Panc1 (cell line): Measurements from ENCODE around the gene JMJD4. TPM values are rescaled to one million over a fixed set of nuclear protein-coding genes. Genes with fewer than 3 reads are reported as not detected.

Source experiments
- ATAC-seq: fragments of 200-7000 bp; cut with Tn5 transposase; 2 replicates; pipeline ENCODE4 v1.9.1; 2020; ENCODE audit warnings: mild to moderate bottlenecking, moderate library complexity
- BruUV-seq: library from RNA; stranded (reverse); fragments of 400-500 nt; replicated peaks from 2 replicates; lab custom pipeline; 2021; lab: Mats Ljungman, UMichigan
- CTCF ChIA-PET: fragments of 300-600 bp; sonication (Branson Sonifier 250); formaldehyde crosslinking; loops from one replicate; lab custom pipeline; 2022; ENCODE audit warnings: antibody characterized with exemption; lab: Charles Lee
- POLR2A ChIA-PET: fragments of 300-600 bp; sonication (Branson Sonifier 250); formaldehyde crosslinking; loops from one replicate; lab custom pipeline; 2022; ENCODE audit warnings: antibody characterized with exemption; lab: Charles Lee
- DNase-seq: peaks from one replicate; pipeline ENCODE4 v3.0.0-alpha.2; 2010; ENCODE audit warnings: low read depth, low spot score
- H3K27ac ChIP-seq: 2 replicates; pipeline ENCODE4 v1.5.1; 2011; ENCODE audit warnings: mild to moderate bottlenecking, low read length, inconsistent platforms
- H3K27me3 ChIP-seq: fragments of 200-500 bp; sonication (Bioruptor generic); 2 replicates; pipeline ENCODE4 v1.6.0; 2014; ENCODE audit warnings: low read length, inconsistent platforms; ENCODE audit not compliant: control insufficient read depth, insufficient read depth
- H3K36me3 ChIP-seq: fragments of 200-500 bp; sonication (Bioruptor generic); 2 replicates; pipeline ENCODE4 v1.5.1; 2014; ENCODE audit warnings: inconsistent platforms, mild to moderate bottlenecking, low read length, moderate library complexity; ENCODE audit not compliant: control insufficient read depth, insufficient read depth
- H3K4me1 ChIP-seq: 2 replicates; pipeline ENCODE4 v1.5.1; 2011; ENCODE audit warnings: inconsistent platforms, mild to moderate bottlenecking, low read length, moderate library complexity; ENCODE audit not compliant: control insufficient read depth, insufficient read depth
- H3K4me3 ChIP-seq, 2 experiments: 2 replicates each; pipeline ENCODE4 v1.5.1; 2011 to 2012; ENCODE audit warnings: low read depth in 2 of 2, low read length in 2 of 2, mild to moderate bottlenecking in 2 of 2, inconsistent platforms in 1 of 2, moderate library complexity in 1 of 2
- H3K9me3 ChIP-seq: fragments of 200-500 bp; sonication (Bioruptor generic); 2 replicates; pipeline ENCODE4 v1.5.1; 2014; ENCODE audit warnings: low read depth, mild to moderate bottlenecking, inconsistent platforms, low read length, moderate library complexity; ENCODE audit not compliant: control insufficient read depth, insufficient read depth
- CTCF ChIP-seq: fragments of 450-650 bp; IDR thresholded peaks from 2 replicates; pipeline ENCODE4 v1.5.1; 2017; ENCODE audit warnings: mild to moderate bottlenecking
- POLR2AphosphoS5 ChIP-seq: IDR thresholded peaks from 2 replicates; pipeline ENCODE4 v1.6.1; 2012; ENCODE audit warnings: mild to moderate bottlenecking, low read depth, low read length, moderate library complexity
- REST ChIP-seq, 2 experiments: IDR thresholded peaks; 2 replicates each; pipeline ENCODE4 v1.6.1; 2011 to 2012; ENCODE audit warnings: low read depth in 2 of 2, control low read depth in 1 of 2, low read length in 1 of 2, mild to moderate bottlenecking in 1 of 2, moderate library complexity in 1 of 2; ENCODE audit not compliant: insufficient read depth in 1 of 2
- SIN3A ChIP-seq: IDR thresholded peaks from 2 replicates; pipeline ENCODE4 v1.6.1; 2012; ENCODE audit warnings: low read depth, mild to moderate bottlenecking, low read length, moderate library complexity, borderline replicate concordance; ENCODE audit not compliant: insufficient read depth
- TCF7L2 ChIP-seq: IDR thresholded peaks from 2 replicates; pipeline ENCODE4 v1.6.1; 2011; ENCODE audit warnings: mild to moderate bottlenecking, low read depth, low read length, inconsistent platforms
- in situ Hi-C: cut with HindIII; loops from 2 replicates; pipeline ENCODE4 v1.10.0; 2016; ENCODE audit warnings: low sequenced_read_pairs, low pct_unique_long_range_greater_than_20kb
- intact Hi-C: fragments of 100-400 bp; cut with micrococcal nuclease; formaldehyde crosslinking; loops from one replicate; pipeline ENCODE4 v1.10.0; 2022; ENCODE audit not compliant: unreplicated experiment
- total RNA-seq: library from RNA; stranded (reverse); gene quantifications from one replicate; pipeline ENCODE4 v1.2.1, GENCODE V29; 2021; ENCODE audit not compliant: unreplicated experiment

Gene JMJD4
- total RNA-seq, 1 experiment from 2014 or later = 27.7 TPM

GRCh38 chr1:227729881-227730629 is 5.0 kb downstream of the JMJD4 start:
- POLR2A ChIA-PET = interaction anchor here (0.7 kb wide), 1 partner anchor 310 kb away, joined by 5 read pairs; no protein-coding TSS in a partner anchor
- no peaks in the 10 kb centered on the region for H3K9me3 ChIP-seq
- no peak overlapping the region for H3K4me3 ChIP-seq
- DNase-seq (no peak), ATAC-seq (peak; percentile 37)
- H3K27ac ChIP-seq = no peak overlapping the region; the same call in 1 of the 2 replicates
- in situ Hi-C loops = no loop called here
- TF ChIP-seq TCF7L2 (no peak), CTCF (peak; percentile 90), POLR2AphosphoS5 (no peak), REST (IDR thresholded peaks at IDR 0.05; ENCODE audit: insufficient read depth in 1 of 2, low read depth in 2 of 2, low read length in 1 of 2) (no peak), SIN3A (no peak; the same call in 1 of the 2 replicates)
- peaks cover 36% of the 10 kb centered on the region for H3K4me1 ChIP-seq
- CTCF ChIA-PET = interaction anchor here (0.7 kb wide), 1 partner anchor 80 kb away, joined by 3 read pairs; no protein-coding TSS in a partner anchor
- intact Hi-C loops = no loop called here
- BruUV-seq = no TSS peak
- peaks cover 3% of the 10 kb centered on the region; the same call in 1 of the 2 replicates for H3K36me3 ChIP-seq
- no peaks in the 10 kb centered on the region for H3K27me3 ChIP-seq

- BruUV-seq = no TSS peak
- in situ Hi-C loops (no loop called here), intact Hi-C loops (no loop called here)
- peak overlapping the region; percentile 83 for H3K27ac ChIP-seq
- POLR2A ChIA-PET = no interaction called here
- peaks cover 36% of the 10 kb centered on the region for H3K4me1 ChIP-seq
- H3K36me3 ChIP-seq = peaks cover under 1% of the 10 kb centered on the region; the same call in 1 of the 2 replicates
- peak overlapping the region; percentile 65 to 80 for H3K4me3 ChIP-seq
- ATAC-seq (peak; percentile 7), DNase-seq (no peak)
- H3K9me3 ChIP-seq = no peaks in the 10 kb centered on the region
- TF ChIP-seq SIN3A (peak; percentile 61; the same call in 1 of the 2 replicates), POLR2AphosphoS5 (no peak; the same call in none of the 2 replicates)
- CTCF ChIA-PET = no interaction called here
- no peaks in the 10 kb centered on the region for H3K27me3 ChIP-seq
Observed at GRCh38 chr1:227729144-227729880, 5.8 kb downstream of the JMJD4 start.
